Mononuclear cell (primary cell): ENCODE data around the gene KIF6. TPM values are rescaled to one million over a fixed set of nuclear protein-coding genes. Genes with fewer than 3 reads are reported as not detected.

ENCODE experiments used
- H3K27me3 ChIP-seq: 2 replicates; pipeline ENCODE4 v1.6.0; 2011; ENCODE audit warnings: low read length, control low read depth; ENCODE audit not compliant: insufficient read depth
- H3K4me1 ChIP-seq: 2 replicates; pipeline ENCODE4 v1.5.1; 2011; ENCODE audit warnings: mild to moderate bottlenecking, low read length, control low read depth; ENCODE audit not compliant: insufficient read depth
- H3K4me3 ChIP-seq: 2 replicates; pipeline ENCODE4 v1.5.1; 2011; ENCODE audit warnings: mild to moderate bottlenecking, low read length, moderate library complexity
- H3K9me3 ChIP-seq: 2 replicates; pipeline ENCODE4 v1.5.1; 2011; ENCODE audit warnings: low read depth, mild to moderate bottlenecking, control low read depth, low read length
- total RNA-seq: library from RNA; depleted of rRNA; stranded (reverse); fragments of >200 nt; gene quantifications from one replicate; pipeline ENCODE4 v1.2.3, GENCODE V29; 2012

Gene KIF6
- total RNA-seq, 1 donor = not detected

DNA sequence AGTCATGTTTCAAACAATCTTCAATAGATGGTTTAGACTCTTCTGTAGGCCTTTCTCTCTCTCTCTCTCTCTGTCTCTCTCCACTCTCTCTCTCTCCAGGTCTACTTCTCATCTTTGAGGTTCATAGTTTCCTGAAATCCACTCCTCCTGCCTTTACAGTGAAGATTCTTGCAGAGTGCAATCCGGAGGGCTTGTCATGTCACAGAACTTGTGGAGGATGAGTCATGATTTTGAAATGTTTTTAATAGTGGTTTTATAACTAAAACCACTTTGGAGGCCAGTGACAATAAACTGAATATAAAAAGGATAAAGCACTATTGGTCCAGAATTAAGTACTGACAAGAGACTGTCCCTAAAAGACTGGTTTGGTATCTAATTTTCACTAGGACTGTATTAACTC lies 156.3 kb downstream of the KIF6 start:
- H3K9me3 ChIP-seq = no peaks in the 10 kb centered on the region
- no peaks in the 10 kb centered on the region for H3K4me1 ChIP-seq
- no peaks in the 10 kb centered on the region for H3K27me3 ChIP-seq
- H3K4me3 ChIP-seq = no peak overlapping the region

DNA sequence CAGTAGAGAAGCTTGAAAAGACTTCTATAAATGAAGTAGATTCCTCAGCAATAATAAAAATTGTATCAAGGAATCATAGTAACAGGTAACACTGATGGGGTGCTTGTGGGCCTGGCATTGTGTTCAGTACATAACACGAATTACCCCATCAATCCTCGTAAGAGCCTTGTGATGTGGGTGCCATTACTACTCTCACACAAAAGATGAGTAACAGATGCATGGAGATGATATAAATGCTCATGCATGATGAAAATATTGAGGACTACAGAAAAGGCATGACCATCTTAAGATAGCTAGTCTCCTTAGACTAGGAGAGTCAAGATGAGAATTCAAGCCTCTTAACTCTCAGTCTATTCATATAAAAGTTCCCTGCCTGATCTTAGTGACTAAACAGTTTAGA lies 158.1 kb downstream of the KIF6 start:
- no peaks in the 10 kb centered on the region for H3K4me1 ChIP-seq
- no peaks in the 10 kb centered on the region for H3K27me3 ChIP-seq
- no peak overlapping the region for H3K4me3 ChIP-seq
- no peaks in the 10 kb centered on the region for H3K9me3 ChIP-seq

DNA sequence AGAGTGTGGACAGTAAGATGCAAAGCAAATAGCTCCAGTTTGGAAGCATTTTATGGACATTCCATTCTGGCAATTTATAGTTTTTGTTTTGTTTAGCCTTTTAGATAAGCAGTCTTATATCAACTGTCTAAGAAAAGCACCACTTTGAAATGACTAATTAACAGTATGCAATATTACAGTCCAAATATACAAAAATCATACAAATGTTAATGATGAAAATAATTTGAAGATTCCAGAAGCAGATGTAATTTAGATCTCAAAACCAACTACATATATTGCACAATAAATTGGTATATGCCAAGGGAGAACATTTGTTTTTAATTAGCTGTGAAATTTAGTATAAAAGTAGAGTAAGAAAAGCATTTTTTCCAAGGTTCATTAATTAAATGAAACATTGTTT lies 158.8 kb downstream of the KIF6 start:
- no peaks in the 10 kb centered on the region for H3K9me3 ChIP-seq
- no peaks in the 10 kb centered on the region for H3K4me1 ChIP-seq
- H3K4me3 ChIP-seq = no peak overlapping the region
- H3K27me3 ChIP-seq = no peaks in the 10 kb centered on the region

DNA sequence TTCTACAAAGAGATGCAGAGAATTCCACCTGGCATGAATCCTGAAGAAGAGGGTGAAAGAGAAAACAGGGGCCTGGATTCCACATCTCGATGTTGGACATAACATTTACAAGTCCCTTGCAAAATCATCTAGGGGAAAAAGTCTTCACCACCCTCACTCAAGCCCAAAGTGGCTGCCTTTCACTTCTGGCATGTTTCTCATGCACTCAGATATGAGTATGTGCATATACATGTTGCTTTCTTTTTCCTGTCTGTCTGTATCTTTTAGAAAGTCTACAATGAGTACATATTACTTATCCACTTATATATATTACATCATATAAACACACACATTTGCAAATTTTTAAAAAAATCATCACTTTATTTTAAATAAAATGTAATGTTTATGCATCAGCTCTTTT lies 159.3 kb downstream of the KIF6 start:
- Histone ChIP-seq H3K9me3 (no peaks in the 10 kb centered on the region), H3K4me1 (no peaks in the 10 kb centered on the region), H3K4me3 (no peak overlapping the region), H3K27me3 (no peaks in the 10 kb centered on the region)

DNA sequence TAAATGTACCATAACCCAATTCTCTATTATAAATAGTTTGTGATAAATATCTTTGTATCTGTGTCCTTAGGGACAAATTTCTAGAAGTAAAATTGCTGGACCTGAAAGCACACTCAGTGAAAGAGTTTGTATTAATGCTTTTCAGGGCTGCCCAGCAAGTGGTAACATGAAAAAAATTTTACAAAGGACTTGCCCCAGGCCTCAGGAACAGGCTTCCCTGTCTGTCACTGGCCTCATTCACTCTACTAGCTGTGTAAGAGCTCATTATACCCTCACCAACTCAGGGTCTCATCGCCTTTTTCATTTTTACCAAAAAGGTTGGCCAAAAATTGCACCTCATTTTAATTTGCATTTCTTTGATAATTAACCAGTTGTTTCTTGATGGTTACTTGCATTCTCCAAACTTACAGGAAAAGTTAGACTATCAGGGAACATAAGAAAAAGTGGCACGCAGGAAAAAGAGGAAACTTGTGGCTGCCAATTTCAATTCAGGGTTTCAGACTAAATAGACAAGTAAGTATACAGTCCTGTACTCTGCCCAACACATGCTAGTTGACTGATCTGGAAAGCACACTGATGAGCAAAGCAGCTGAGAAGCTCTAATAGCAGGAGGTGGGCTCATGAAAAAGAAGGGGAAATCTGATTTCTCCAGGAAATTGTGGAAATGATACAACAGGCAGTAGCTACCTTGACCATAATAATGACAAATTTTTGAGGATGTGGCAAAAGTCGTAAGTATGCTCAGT lies 161.5 kb downstream of the KIF6 start:
- Histone ChIP-seq H3K4me1 (no peaks in the 10 kb centered on the region), H3K4me3 (no peak overlapping the region), H3K9me3 (no peaks in the 10 kb centered on the region), H3K27me3 (no peaks in the 10 kb centered on the region)

DNA sequence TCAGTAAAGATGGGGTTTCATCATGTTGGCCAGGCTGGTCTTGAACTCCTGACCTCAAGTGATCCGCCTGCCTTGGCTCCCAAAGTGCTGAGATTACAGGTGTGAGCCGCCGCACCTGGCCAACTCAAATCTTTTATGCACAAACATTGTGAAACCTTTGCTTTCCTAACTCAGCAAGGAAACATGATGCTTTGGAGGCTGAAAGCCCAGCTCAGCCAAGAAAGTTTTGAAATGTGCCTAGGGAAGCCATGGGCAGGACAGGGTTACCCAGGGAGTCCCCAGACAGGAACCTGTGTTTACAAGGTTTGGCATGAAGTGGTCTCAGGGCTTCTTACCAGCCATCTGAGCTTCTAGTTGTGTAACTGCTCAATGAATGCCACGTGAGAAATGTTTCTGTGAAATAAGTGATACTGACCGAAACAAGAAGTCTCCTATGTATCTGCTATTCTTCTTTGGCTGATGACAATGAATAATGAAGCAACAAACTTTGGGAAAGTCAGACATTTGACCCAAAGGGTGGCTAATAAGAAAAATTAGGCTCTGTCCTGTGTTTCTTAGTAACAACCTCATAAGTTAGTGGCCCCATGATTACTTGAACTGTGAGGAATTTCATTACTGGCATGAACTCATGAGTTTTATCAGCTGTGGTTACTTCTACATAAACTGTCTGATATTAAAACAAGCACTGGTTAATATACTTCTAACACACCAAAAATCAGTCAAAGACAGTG lies 163.5 kb downstream of the KIF6 start:
- Histone ChIP-seq H3K4me3 (no peak overlapping the region), H3K9me3 (no peaks in the 10 kb centered on the region), H3K4me1 (no peaks in the 10 kb centered on the region), H3K27me3 (no peaks in the 10 kb centered on the region)

DNA sequence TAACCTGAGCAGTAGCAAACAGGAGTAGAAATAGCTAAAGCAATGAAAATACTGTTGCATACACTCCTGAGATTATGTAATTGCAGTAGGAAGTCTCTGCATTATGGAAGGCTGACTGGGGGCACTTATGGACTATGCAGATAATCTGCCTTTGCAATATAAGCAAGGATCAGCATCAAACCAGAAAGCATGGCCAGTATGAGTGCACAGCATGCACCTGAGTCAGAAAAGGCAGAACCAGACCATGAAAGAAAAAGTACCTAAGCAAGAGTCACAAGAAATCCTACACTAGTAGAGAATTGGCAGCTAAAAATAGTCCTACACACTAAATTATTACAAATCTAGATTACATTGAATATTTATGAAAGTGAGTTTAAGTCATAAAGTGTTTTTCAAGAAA lies 164.3 kb downstream of the KIF6 start:
- Histone ChIP-seq H3K4me1 (no peaks in the 10 kb centered on the region), H3K27me3 (no peaks in the 10 kb centered on the region), H3K9me3 (no peaks in the 10 kb centered on the region), H3K4me3 (no peak overlapping the region)

DNA sequence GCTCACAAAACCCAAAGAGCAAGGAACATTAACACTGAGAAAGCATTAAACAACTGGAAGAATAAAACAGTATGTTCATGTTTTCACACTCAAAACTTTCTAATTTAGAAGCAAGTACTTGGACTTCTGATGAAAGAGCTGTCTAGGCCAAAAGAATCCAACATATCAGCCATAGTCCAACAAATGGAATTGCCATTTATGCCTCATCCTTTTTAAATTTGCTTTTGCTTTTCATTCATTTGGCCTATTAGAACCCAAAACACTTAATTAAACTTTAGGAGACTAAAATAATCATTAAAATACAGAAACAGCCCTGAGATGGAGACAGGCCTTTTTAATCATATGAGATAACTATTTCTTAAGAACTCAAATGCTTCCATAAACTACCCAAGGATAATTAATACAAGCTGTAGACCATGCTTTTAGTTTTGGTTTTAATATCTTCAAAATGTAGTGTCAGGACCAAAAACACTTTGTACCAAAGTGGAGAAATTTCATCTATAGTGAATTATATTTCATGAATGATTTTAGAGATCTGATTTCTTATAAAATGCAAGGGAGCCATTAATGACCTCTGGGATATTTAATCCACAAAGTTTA lies 166.5 kb downstream of the KIF6 start:
- Histone ChIP-seq H3K4me3 (no peak overlapping the region), H3K4me1 (no peaks in the 10 kb centered on the region), H3K9me3 (no peaks in the 10 kb centered on the region), H3K27me3 (no peaks in the 10 kb centered on the region)

DNA sequence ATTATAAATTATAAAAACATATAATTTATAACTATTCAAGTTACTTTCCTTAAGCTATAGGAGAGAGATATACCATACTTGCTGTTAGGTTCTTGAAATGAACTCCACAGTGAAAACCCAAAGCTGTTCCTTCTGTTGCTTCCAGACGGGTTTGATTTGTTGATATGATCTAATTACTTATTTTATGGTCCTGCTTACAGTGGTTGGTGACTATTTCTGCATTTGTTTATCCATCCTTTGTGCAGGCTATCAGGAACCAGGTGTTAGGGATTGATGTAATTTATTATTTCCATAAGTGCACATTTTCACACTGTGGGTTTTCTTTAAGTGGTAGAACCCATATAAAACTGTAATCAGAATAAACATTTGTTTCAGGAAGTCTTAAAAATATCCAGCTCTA lies 167.1 kb downstream of the KIF6 start:
- Histone ChIP-seq H3K27me3 (no peaks in the 10 kb centered on the region), H3K9me3 (no peaks in the 10 kb centered on the region), H3K4me1 (no peaks in the 10 kb centered on the region), H3K4me3 (no peak overlapping the region)

DNA sequence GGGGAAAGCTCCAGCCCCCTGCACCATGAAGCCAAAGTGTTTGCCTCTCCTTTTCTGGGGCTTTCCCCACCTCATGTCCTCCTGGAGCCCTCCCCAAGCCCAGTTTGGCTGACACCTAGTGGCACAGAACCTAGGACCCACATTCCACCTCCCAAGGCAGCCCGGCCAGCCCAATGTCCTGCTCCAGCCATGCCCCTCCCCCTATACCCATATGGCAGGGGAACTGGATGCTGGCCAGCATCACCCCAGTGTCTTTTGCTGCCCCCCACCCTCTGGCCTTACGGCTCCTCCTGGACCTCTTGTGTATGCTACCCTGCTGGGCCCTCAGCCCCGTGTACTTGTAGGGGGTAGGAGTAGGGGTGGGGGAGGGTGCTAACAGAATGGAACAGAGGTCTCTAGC lies 170.1 kb downstream of the KIF6 start:
- no peak overlapping the region for H3K4me3 ChIP-seq
- peaks cover 5% of the 10 kb centered on the region for H3K27me3 ChIP-seq
- H3K9me3 ChIP-seq = no peaks in the 10 kb centered on the region
- H3K4me1 ChIP-seq = no peaks in the 10 kb centered on the region

DNA sequence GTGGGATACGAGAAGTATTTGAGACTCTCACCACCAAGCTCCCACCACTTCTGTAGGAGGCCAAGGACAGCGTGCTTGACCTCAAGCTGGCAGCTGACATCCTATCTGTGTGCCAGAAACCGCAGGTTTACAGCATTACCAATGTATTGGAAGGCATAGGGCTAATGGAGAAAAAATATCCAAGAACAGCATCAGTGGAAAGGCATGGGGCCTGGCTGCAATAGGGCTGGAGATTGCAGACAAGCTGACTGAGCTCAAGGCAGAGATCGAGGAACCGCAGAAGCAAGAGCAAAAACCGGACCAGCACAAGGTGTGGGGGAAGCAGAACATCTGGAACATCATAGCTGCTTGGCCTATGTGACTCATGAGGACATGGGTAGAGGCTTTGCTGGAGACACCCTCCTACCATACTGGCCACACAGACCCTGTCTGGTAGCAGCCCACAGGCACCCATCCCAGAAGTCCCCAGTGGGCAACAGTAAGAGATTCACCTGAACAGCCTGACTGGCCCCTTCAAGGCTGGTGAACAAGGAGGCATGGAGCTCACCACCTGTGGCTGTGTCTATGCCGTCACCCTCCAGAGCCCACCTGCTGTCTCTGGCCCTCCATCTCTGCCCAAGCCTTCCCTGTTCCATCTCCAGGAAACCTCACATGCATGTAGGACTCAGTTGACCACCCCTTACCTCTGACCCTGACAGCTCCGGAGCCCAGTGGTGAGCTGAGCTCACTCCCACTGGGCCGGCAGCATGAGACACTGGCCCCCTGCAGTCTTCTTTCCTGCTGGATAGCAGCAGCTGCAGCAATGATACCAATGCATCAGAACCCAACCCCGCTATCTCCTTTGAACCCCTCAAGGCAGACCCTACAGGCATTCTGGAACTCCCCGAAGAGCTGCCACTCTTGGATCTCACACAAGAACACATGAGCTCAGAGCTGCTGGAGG lies 171.1 kb downstream of the KIF6 start:
- peaks cover 5% of the 10 kb centered on the region for H3K27me3 ChIP-seq
- H3K4me3 ChIP-seq = no peak overlapping the region
- H3K9me3 ChIP-seq = no peaks in the 10 kb centered on the region
- no peaks in the 10 kb centered on the region for H3K4me1 ChIP-seq

DNA sequence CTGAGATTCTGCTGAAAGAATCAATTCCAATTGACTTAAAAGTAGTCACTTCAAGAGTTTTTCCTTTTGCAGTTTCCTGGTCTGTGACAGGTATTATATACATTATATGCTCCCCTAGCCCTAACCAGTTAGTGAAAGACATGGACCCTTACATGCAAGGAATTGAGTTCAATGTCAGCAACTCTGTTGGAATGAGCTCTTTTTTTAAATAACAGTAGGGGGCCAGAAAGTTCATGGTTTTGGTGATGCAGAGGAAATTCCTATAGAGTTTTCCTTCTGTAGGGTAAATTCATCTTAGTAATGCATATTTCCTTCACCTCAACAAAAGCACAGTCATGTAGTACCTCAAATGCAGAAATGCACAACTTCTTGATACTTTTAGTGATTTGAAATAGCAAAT lies 172.2 kb downstream of the KIF6 start:
- Histone ChIP-seq H3K4me1 (no peaks in the 10 kb centered on the region), H3K4me3 (no peak overlapping the region), H3K27me3 (peaks cover 5% of the 10 kb centered on the region), H3K9me3 (no peaks in the 10 kb centered on the region)

DNA sequence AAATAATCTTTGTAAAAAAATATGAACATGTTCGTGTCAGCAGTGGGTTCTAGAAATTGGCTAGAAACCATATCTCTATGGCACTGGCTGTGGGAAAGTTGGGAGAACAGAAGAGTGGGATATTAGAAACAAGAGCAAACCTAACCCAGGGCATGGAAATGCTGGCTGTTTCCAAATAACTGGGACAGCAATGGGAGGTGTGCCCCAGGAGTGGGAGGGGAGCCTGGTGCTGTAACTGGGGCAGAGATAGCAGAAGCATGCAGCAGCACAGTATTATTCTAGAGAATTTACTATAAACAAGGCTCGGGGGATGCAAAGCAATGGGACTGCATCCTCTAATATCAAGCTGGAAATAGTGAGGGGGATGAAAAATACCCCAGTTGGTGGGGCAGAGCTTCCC lies 175.0 kb downstream of the KIF6 start:
- no peaks in the 10 kb centered on the region for H3K4me1 ChIP-seq
- H3K4me3 ChIP-seq = no peak overlapping the region
- no peaks in the 10 kb centered on the region for H3K9me3 ChIP-seq
- H3K27me3 ChIP-seq = peaks cover 8% of the 10 kb centered on the region

DNA sequence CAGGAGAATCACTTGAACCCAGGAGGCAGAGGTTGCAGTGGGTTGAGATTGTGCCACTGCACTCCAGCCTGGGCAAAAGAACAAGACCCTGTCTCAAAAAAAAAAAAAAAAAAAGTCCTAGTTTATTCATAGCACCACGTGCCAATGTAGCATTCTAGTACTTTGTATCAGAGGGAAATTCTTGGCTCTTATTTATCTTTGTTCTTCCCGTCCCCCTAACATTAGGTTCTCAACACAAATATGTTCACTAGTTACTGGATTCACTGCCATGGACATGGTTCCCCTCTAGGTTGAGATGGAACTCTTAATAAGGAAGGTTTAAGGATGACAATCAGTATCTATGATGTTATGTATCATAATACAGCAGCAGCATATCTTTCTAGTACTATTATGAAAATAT lies 178.5 kb downstream of the KIF6 start:
- Histone ChIP-seq H3K27me3 (peaks cover 3% of the 10 kb centered on the region), H3K9me3 (no peaks in the 10 kb centered on the region), H3K4me1 (no peaks in the 10 kb centered on the region), H3K4me3 (no peak overlapping the region)

DNA sequence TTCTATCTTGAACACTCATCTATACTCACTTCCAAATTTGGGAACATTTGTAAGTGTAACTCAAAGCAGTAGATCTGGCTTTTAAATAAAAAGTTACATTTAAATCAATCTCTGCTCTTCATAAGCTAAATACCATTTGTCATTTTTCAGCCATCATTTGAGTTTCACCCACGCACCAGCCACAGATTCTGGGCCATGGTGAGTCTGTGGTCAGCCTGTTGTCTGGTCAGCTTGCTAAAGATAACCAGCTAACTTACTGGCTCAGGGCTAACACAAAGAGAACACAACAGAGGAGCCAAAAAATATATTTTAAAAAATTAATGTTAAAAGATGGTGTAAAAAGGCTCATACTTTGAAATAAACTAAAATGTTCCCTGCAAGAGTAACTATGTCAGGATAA lies 181.3 kb downstream of the KIF6 start:
- Histone ChIP-seq H3K27me3 (peaks cover 3% of the 10 kb centered on the region), H3K4me1 (no peaks in the 10 kb centered on the region), H3K9me3 (no peaks in the 10 kb centered on the region), H3K4me3 (no peak overlapping the region)
